Stimulated activated naive CD8-positive, alpha-beta T cell treated with anti-CD3 and anti-CD28 coated beads, Interleukin-15, Interleukin-2, amounts not matched to agents 100 U/mL and 50 U/mL, for 24 hours (primary cell): ENCODE data around the gene AKAP5.
"Not testable (repeated sequence)": the region's sequence is repeated elsewhere in the genome, so short reads cannot be mapped to it uniquely, and the experiment has no call there.

Source experiments
- ATAC-seq: fragments of 150-1000 bp; cut with Tn5 transposase; one replicate; pipeline ENCODE4 v1.10.0; 2021
- DNase-seq: peaks from one replicate; pipeline ENCODE4 v3.0.0; 2021

AKAP5 gene

GRCh38 chr14:64502887-64503433 is 37.7 kb downstream of the AKAP5 start:
- ATAC-seq (no peak), DNase-seq (no peak)

GRCh38 chr14:64503434-64504309 is 38.4 kb downstream of the AKAP5 start, which contains the start of gene ZBTB25:
TSS of gene ZBTB25 (minus strand) at chr14:64503838. CDS start at chr14:64490533, 13,305 bp downstream.
- DNase-seq (peak; percentile 93), ATAC-seq (peak; percentile 73)

GRCh38 chr14:64504310-64504896 is 39.1 kb downstream of the AKAP5 start, which contains the start of gene ZBTB1:
TSS of gene ZBTB1 (plus strand) at chr14:64504770. CDS start at chr14:64521505, 16,735 bp downstream.
- peak; percentile 53 for ATAC-seq
- peak; percentile 89 for DNase-seq

- ATAC-seq (peak; percentile 41), DNase-seq (peak; percentile 86)
Observed at GRCh38 chr14:64504897-64505794, 39.8 kb downstream of the AKAP5 start.

GRCh38 chr14:64506721-64507120 is 41.4 kb downstream of the AKAP5 start:
- ATAC-seq (no peak), DNase-seq (no peak)

GRCh38 chr14:64507376-64508156 is 42.3 kb downstream of the AKAP5 start:
- ATAC-seq (no peak), DNase-seq (no peak)

- ATAC-seq (no peak), DNase-seq (no peak)
Observed at GRCh38 chr14:64508215-64508776, 43.0 kb downstream of the AKAP5 start.

GRCh38 chr14:64509036-64509435 is 43.7 kb downstream of the AKAP5 start:
- ATAC-seq (no peak), DNase-seq (no peak)

GRCh38 chr14:64510825-64511671 is 45.7 kb downstream of the AKAP5 start:
- DNase-seq (peak; percentile 70), ATAC-seq (peak; percentile 53)

GRCh38 chr14:64513271-64513670 is 48.0 kb downstream of the AKAP5 start:
- DNase-seq, result no peak
- no peak for ATAC-seq

GRCh38 chr14:64515053-64515452 is 49.8 kb downstream of the AKAP5 start:
- no peak for DNase-seq

GRCh38 chr14:64516969-64517368 is 51.7 kb downstream of the AKAP5 start:
- DNase-seq (no peak), ATAC-seq (no peak)

More at GRCh38 chr14:64515053-64515452, 49.8 kb downstream of the AKAP5 start:
- no peak for ATAC-seq

- DNase-seq, ATAC-seq: not testable (repeated sequence)
Observed at GRCh38 chr14:64517667-64518066, 52.4 kb downstream of the AKAP5 start.

GRCh38 chr14:64518229-64518628 is 52.9 kb downstream of the AKAP5 start:
- ATAC-seq (no peak), DNase-seq (no peak)

GRCh38 chr14:64520699-64521098 is 55.4 kb downstream of the AKAP5 start:
- no peak for DNase-seq
- ATAC-seq, result no peak

- ATAC-seq, result peak; percentile 68
- DNase-seq, result no peak
Observed at GRCh38 chr14:64522591-64523355, 57.5 kb downstream of the AKAP5 start.
